A549 (cell line): ENCODE measurements around the gene PTPN14.

Source experiments
- EP300 ChIP-seq, 2 experiments: fragments of >200 bp; sonication (Bioruptor Twin); formaldehyde crosslinking; IDR thresholded peaks; 2 replicates in 1 of 2; 3 replicates in 1 of 2; pipeline ENCODE4 v1.6.1; 2016 to 2017
- HOXA7 ChIP-seq: fragments of 250-450 bp; sonication (Bioruptor Pico); IDR thresholded peaks from 2 replicates; pipeline ENCODE4 v1.5.0; 2020; ENCODE audit warnings: mild to moderate bottlenecking, moderate library complexity
- POLR2A ChIP-seq: IDR thresholded peaks from 2 replicates; pipeline ENCODE4 v1.6.1; 2012; ENCODE audit warnings: mild to moderate bottlenecking, low read length
- RAD21 ChIP-seq, 2 experiments: fragments of >200 bp in 1 of 2; sonication (Bioruptor Twin) in 1 of 2; formaldehyde crosslinking in 1 of 2; IDR thresholded peaks in 1 of 2; conservative IDR thresholded peaks in 1 of 2; 2 replicates in 1 of 2; 3 replicates in 1 of 2; pipeline ENCODE4 v1.6.1; 2012 to 2018; ENCODE audit warnings: inconsistent platforms in 1 of 2
- SMC3 ChIP-seq: fragments of >200 bp; sonication (Bioruptor Twin); formaldehyde crosslinking; IDR thresholded peaks from 3 replicates; pipeline ENCODE4 v1.6.1; 2018; ENCODE audit warnings: inconsistent platforms
- TF ChIP-seq, protein P1 (sequence below): fragments of >200 bp; sonication (Bioruptor Twin); formaldehyde crosslinking; IDR thresholded peaks from 3 replicates; pipeline ENCODE4 v1.6.1; 2016
- TF ChIP-seq, protein P2 (sequence below): fragments of >200 bp; sonication (Bioruptor Twin); formaldehyde crosslinking; IDR thresholded peaks from 3 replicates; pipeline ENCODE4 v1.5.1; 2016
- TF ChIP-seq, protein P3 (sequence below): fragments of 200-600 bp; sonication (generic); IDR thresholded peaks from 2 replicates; pipeline ENCODE4 v1.6.1; 2016; ENCODE audit warnings: antibody characterized with exemption, mild to moderate bottlenecking, moderate library complexity

DNA sequence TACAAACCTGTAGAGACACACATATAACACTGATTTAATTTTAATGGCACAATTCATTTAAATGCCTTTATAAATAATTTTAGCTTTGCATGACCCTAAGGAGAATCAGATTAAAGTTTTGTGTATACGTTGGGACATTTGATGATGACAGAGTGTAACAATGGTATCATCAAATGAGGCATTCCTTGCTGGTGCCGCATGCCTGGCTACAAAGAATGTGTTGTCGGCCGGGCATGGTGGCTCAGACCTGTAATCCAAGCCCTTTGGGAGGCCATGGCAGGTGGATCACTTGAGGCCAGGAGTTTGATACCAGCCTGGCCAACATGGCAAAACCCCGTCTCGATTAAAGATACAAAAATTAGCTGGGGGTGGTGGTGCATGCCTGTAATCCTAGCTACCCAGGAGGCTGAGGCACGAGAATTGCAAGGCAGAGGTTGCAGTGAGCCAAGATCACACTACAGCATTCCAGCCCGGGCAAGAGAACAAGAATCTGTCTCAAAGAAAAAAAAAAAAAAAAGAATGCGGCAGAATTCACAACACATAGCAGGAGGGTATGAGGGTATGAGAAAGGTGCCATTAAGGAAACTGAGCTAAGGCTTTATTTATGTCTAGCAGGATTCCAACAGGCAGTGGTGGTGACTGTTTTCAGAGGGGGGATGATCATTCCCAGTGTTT lies 58.9 kb downstream of the PTPN14 start:
- TF ChIP-seq, protein P1, sequence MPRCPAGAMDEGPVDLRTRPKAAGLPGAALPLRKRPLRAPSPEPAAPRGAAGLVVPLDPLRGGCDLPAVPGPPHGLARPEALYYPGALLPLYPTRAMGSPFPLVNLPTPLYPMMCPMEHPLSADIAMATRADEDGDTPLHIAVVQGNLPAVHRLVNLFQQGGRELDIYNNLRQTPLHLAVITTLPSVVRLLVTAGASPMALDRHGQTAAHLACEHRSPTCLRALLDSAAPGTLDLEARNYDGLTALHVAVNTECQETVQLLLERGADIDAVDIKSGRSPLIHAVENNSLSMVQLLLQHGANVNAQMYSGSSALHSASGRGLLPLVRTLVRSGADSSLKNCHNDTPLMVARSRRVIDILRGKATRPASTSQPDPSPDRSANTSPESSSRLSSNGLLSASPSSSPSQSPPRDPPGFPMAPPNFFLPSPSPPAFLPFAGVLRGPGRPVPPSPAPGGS, result no peak
- TF ChIP-seq HOXA7 (CRISPR knock-in tag), result no peak
- TF ChIP-seq RAD21 (conservative IDR thresholded peaks at IDR 0.05 in 1 of 2, IDR thresholded peaks at IDR 0.05 in 1 of 2), result no peak
- TF ChIP-seq, protein P2, sequence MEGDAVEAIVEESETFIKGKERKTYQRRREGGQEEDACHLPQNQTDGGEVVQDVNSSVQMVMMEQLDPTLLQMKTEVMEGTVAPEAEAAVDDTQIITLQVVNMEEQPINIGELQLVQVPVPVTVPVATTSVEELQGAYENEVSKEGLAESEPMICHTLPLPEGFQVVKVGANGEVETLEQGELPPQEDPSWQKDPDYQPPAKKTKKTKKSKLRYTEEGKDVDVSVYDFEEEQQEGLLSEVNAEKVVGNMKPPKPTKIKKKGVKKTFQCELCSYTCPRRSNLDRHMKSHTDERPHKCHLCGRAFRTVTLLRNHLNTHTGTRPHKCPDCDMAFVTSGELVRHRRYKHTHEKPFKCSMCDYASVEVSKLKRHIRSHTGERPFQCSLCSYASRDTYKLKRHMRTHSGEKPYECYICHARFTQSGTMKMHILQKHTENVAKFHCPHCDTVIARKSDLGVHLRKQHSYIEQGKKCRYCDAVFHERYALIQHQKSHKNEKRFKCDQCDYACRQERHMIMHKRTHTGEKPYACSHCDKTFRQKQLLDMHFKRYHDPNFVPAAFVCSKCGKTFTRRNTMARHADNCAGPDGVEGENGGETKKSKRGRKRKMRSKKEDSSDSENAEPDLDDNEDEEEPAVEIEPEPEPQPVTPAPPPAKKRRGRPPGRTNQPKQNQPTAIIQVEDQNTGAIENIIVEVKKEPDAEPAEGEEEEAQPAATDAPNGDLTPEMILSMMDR, result no peak
- no peak for TF ChIP-seq EP300 (IDR thresholded peaks at IDR 0.05)
- TF ChIP-seq, protein P3, sequence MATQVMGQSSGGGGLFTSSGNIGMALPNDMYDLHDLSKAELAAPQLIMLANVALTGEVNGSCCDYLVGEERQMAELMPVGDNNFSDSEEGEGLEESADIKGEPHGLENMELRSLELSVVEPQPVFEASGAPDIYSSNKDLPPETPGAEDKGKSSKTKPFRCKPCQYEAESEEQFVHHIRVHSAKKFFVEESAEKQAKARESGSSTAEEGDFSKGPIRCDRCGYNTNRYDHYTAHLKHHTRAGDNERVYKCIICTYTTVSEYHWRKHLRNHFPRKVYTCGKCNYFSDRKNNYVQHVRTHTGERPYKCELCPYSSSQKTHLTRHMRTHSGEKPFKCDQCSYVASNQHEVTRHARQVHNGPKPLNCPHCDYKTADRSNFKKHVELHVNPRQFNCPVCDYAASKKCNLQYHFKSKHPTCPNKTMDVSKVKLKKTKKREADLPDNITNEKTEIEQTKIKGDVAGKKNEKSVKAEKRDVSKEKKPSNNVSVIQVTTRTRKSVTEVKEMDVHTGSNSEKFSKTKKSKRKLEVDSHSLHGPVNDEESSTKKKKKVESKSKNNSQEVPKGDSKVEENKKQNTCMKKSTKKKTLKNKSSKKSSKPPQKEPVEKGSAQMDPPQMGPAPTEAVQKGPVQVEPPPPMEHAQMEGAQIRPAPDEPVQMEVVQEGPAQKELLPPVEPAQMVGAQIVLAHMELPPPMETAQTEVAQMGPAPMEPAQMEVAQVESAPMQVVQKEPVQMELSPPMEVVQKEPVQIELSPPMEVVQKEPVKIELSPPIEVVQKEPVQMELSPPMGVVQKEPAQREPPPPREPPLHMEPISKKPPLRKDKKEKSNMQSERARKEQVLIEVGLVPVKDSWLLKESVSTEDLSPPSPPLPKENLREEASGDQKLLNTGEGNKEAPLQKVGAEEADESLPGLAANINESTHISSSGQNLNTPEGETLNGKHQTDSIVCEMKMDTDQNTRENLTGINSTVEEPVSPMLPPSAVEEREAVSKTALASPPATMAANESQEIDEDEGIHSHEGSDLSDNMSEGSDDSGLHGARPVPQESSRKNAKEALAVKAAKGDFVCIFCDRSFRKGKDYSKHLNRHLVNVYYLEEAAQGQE, result no peak
- TF ChIP-seq SMC3, result no peak
- no peak for TF ChIP-seq POLR2A
